ENCODE data around the gene DCC.

Gene DCC

GRCh38 chr18:52607985-52608384, 268.0 kb downstream of the DCC start:
- TF ChIP-seq CTCF (conservative IDR thresholded peaks at IDR 0.05; ENCODE audit: low read depth) = no peak
- no peak overlapping the region for H3K27ac ChIP-seq
- no peak for DNase-seq (ENCODE audit: low spot score)
- ChIA-PET POLR2A (ENCODE audit: low non-redundant PET) (no interaction called here), CTCF (no interaction called here)

GRCh38 chr18:52610451-52611115, 270.6 kb downstream of the DCC start:
- TF ChIP-seq CTCF (conservative IDR thresholded peaks at IDR 0.05; ENCODE audit: low read depth) = no peak
- ChIA-PET CTCF (no interaction called here), POLR2A (ENCODE audit: low non-redundant PET) (no interaction called here)
- DNase-seq (ENCODE audit: low spot score) = no peak
- no peak overlapping the region for H3K27ac ChIP-seq

- ChIA-PET CTCF (no interaction called here), POLR2A (ENCODE audit: low non-redundant PET) (no interaction called here)
- DNase-seq (ENCODE audit: low spot score) = no peak
- TF ChIP-seq CTCF (conservative IDR thresholded peaks at IDR 0.05; ENCODE audit: low read depth) = no peak
- H3K27ac ChIP-seq = no peak overlapping the region
Observed at GRCh38 chr18:52612406-52612805, 272.4 kb downstream of the DCC start.

- TF ChIP-seq CTCF (conservative IDR thresholded peaks at IDR 0.05; ENCODE audit: low read depth) = no peak
- ChIA-PET CTCF (no interaction called here), POLR2A (ENCODE audit: low non-redundant PET) (no interaction called here)
- DNase-seq (ENCODE audit: low spot score) = no peak
- H3K27ac ChIP-seq = no peak overlapping the region
Observed at GRCh38 chr18:52615321-52615720, 275.3 kb downstream of the DCC start.

DNA sequence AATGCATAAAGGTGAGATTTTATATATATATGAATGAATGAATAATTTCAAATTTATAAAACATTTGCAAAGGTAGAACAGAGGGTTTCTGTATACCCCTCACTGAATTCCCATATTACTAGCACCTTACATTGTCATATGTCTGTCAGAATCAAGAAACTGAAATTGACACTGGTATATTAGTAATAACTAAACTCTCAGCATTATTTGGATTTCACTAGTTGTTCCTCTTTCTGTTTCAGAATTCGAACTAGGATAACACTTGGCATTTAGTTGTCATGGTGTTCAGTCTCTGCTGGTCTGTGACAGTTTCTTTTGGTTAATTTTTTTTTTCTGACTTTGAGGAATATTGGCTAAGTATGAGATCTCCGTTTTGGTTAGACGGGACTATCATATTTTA, 275.9 kb downstream of the DCC start:
- no peak for DNase-seq (ENCODE audit: low spot score)
- POLR2A ChIA-PET (ENCODE audit: low non-redundant PET) = no interaction called here
- no peak for TF ChIP-seq CTCF (conservative IDR thresholded peaks at IDR 0.05; ENCODE audit: low read depth)
- no peak overlapping the region for H3K27ac ChIP-seq
- CTCF ChIA-PET = interaction anchor here (0.7 kb wide), 1 partner anchor 274 kb away, joined by 3 read pairs; no protein-coding TSS in a partner anchor

- no peak overlapping the region for H3K27ac ChIP-seq
- ChIA-PET CTCF (no interaction called here), POLR2A (ENCODE audit: low non-redundant PET) (no interaction called here)
- no peak for TF ChIP-seq CTCF (conservative IDR thresholded peaks at IDR 0.05; ENCODE audit: low read depth)
- DNase-seq (ENCODE audit: low spot score) = no peak
Observed at GRCh38 chr18:52617931-52618330, 277.9 kb downstream of the DCC start.

Measured in RWPE1 (cell line).